Uterus (tissue), 2 donors: Measurements from ENCODE around the gene KLHL25.

Experiments
- POLR2A ChIP-seq, 2 donors: fragments of 450-650 bp; IDR thresholded peaks; one replicate each; pipeline ENCODE4 v1.6.1; 2016; ENCODE audit warnings: antibody characterized with exemption in 2 of 2, mild to moderate bottlenecking in 1 of 2, moderate library complexity in 1 of 2
- TF ChIP-seq, protein P1 (sequence below), 4 experiments: fragments of 200-600 bp in 2 of 4; fragments of 450-650 bp in 2 of 4; sonication (generic) in 2 of 4; IDR thresholded peaks; one replicate each; pipeline ENCODE4 v1.5.1; 2016 to 2019; ENCODE audit warnings: antibody characterized with exemption in 4 of 4, mild to moderate bottlenecking in 2 of 4, moderate library complexity in 1 of 4

DNA sequence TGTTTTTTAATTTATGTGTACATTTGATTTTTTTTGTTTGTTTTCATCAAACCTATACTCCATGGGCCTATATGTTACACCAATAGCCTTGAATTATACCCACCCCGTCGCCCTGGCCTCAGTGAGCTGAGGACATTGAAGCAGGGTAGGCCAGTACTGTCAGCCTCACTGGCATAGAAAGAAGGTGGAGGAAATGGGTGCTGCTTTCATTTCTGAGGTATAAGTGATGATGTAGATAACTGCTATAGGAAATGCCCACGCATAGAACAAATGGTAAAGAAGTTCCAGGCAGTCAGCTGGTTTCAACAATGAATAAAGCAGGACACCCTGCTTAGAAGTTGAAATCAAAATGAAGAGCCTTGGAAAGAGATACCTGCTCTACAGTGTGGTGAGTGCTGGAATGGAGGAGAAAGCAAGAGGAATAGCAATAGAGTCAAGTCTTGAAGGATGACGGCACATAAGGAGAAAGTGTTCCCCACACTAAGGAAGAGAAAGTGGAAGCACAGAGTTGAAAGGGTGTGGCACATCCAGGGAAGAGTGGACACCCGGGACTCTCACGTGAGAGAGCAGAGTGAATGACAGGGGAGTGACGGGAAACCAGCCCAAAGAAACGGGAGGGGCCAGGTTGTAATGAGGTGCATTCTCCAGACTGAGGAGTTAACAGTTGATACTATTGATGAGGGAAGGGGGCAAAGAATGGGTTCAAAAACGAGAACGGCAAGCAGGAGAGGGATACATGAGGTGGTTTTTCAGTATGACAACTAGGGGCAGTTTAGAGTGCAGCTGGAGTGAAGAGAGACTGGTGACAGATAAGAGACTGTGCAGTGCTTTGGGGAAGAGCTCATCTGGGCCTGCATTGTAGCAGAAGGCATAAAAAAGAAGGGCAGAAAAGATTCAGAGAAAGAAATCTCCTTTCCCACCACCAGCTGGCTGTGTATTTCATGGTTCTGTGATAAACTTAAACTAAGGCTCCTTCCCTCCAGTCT, 70.5 kb downstream of the KLHL25 start:
- TF ChIP-seq, protein P1, sequence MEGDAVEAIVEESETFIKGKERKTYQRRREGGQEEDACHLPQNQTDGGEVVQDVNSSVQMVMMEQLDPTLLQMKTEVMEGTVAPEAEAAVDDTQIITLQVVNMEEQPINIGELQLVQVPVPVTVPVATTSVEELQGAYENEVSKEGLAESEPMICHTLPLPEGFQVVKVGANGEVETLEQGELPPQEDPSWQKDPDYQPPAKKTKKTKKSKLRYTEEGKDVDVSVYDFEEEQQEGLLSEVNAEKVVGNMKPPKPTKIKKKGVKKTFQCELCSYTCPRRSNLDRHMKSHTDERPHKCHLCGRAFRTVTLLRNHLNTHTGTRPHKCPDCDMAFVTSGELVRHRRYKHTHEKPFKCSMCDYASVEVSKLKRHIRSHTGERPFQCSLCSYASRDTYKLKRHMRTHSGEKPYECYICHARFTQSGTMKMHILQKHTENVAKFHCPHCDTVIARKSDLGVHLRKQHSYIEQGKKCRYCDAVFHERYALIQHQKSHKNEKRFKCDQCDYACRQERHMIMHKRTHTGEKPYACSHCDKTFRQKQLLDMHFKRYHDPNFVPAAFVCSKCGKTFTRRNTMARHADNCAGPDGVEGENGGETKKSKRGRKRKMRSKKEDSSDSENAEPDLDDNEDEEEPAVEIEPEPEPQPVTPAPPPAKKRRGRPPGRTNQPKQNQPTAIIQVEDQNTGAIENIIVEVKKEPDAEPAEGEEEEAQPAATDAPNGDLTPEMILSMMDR (IDR thresholded peaks at IDR 0.05), result no peak
- TF ChIP-seq POLR2A (IDR thresholded peaks at IDR 0.05), result no peak
